AG09309 (cell line): ENCODE data around the gene ELF2.
"Not testable (repeated sequence)": the region's sequence is repeated elsewhere in the genome, so short reads cannot be mapped to it uniquely, and the experiment has no call there.

Experiments used
- DNase-seq: peaks from one replicate; pipeline ENCODE4 v3.0.0-alpha.2; 2010; ENCODE audit warnings: low read depth
- H3K4me3 ChIP-seq: 2 replicates; pipeline ENCODE4 v1.5.1; 2011; ENCODE audit warnings: mild to moderate bottlenecking, low read depth, low read length, moderate library complexity; ENCODE audit not compliant: control insufficient read depth
- TF ChIP-seq, protein P1 (sequence below): IDR thresholded peaks from 2 replicates; pipeline ENCODE4 v1.5.1; 2011; ENCODE audit warnings: mild to moderate bottlenecking, low read depth, low read length, inconsistent platforms; ENCODE audit not compliant: insufficient read depth, control insufficient read depth; ENCODE audit errors: missing control alignments

Gene ELF2

DNA sequence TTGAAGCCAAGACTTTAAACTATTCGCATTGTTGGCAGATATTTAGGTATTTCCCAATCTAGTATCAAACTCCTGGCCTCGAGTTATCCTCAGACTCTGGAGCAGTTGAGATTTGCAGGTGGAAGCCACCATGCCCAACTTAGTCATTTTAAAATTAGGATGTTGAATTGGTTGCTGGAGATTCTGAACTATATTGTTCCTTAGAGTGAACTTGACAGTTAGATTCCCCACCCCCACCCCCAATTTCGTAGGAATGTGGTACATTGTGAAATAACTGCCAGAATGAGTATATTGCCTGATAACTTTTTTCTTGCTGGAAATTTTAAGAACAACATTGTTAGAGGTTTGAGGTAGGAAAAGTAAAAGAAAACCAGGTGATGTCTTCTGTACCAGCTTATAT, 159.2 kb downstream of the ELF2 start:
- DNase-seq = no peak
- TF ChIP-seq, protein P1, sequence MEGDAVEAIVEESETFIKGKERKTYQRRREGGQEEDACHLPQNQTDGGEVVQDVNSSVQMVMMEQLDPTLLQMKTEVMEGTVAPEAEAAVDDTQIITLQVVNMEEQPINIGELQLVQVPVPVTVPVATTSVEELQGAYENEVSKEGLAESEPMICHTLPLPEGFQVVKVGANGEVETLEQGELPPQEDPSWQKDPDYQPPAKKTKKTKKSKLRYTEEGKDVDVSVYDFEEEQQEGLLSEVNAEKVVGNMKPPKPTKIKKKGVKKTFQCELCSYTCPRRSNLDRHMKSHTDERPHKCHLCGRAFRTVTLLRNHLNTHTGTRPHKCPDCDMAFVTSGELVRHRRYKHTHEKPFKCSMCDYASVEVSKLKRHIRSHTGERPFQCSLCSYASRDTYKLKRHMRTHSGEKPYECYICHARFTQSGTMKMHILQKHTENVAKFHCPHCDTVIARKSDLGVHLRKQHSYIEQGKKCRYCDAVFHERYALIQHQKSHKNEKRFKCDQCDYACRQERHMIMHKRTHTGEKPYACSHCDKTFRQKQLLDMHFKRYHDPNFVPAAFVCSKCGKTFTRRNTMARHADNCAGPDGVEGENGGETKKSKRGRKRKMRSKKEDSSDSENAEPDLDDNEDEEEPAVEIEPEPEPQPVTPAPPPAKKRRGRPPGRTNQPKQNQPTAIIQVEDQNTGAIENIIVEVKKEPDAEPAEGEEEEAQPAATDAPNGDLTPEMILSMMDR = no peak
- H3K4me3 ChIP-seq = no peak overlapping the region; the same call in 1 of the 2 replicates

DNA sequence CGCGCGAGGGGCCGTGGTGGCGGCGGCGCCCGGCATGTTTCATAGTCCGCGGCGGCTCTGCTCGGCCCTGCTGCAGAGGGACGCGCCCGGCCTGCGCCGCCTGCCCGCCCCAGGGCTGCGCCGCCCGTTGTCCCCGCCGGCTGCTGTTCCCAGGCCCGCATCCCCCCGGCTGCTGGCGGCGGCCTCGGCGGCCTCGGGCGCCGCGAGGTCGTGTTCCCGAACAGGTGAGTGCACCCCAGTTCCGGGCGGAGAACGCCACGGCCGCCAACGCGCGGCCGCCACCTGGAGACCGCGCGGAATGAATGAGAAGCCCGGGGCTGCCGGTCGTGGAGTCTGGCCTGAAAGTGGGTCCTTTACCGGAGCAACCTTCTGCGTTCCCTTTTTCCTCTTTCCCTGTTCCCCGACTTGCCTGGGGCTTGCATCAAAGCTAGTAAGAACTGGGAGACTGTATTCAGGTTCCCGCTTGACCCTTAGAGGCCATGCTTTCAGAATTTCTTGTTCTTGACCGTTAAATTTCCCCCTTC, 161.0 kb downstream of the ELF2 start:
- peak overlapping the region; percentile 48 for H3K4me3 ChIP-seq
- no peak for DNase-seq
- TF ChIP-seq, protein P1 = no peak

DNA sequence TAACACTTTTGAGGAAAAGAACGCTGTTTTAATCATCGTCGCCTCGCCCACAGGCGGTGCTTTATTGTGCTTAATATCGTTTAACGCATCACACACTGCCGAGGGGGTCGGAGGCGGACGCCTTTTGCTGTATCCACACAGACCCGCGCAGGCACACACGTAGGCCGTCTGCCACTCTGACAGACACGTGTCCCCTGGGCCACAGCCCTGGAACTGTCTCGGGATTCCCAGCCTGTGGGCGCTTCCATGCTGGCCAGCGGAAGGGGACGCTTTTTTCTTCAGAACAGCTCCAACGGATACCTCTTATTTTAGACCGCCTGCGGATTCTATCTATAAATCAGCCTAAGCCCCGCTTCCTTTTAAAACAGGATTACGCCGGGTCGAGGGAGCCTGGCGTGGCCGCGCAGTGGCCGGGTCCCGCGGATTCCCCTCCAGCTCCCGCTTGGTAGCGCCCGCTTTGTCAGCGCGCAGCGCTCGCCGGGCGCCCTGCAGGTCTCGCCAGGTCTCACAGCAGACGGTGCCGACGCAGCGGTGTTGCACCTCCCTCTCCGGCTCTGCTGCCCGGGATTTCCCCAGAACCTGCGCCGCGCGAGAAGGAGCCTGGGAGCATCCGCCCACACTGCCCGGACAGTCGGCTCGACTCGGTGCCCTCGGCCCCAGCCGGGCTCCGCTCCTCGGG, 161.6 kb downstream of the ELF2 start, which contains the start of gene NOCT:
NOCT (plus strand) TSS at position 513 of the 679 bp plus-strand sequence. CDS start 201 bp downstream, outside the sequence.
- peak; percentile 70 for DNase-seq
- peak within 1 kb of the TSS; percentile 48 for H3K4me3 ChIP-seq
- TF ChIP-seq, protein P1 = no peak

DNA sequence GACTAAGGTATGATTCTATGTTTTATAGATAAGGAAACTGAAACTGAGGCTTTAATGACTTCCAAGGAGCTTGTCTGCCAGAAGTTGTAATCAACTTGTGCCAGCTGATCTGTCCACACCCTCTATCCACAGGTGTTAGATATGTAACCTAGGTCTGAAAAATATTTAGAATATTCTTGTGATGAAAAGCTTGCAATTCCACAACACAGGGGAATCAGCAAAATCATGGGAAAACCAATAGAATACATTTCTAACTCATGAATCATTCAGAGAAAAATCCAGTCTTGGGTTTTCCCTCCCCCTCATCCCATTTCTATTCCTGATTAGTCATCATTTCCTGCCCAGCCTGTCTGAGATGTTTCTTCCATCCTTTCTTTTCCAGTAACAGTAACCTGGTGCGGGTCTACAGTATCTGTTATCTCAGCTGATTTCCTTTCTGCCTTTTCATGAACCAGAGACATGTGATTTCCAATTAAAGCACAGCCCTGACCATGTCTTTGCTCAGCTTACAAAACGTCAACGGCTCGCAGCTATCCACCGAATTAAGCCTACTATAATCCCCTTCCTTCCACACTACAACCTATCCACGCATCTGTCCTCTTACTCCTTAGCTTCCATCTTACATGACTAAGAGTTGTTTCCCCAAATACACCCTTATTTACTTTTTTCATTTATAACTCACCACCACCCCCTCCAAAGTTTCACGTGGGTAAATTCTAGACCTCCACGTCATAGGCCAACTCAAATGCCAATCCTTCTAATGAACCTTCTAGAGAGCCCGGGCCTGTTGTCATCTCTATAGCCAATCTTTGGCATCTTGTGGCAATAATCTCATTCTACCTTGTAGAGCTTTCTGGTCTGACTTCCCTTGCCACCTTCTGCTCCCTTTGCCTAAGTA, 162.4 kb downstream of the ELF2 start:
- TF ChIP-seq, protein P1 = no peak
- H3K4me3 ChIP-seq = peak overlapping the region; percentile 48
- DNase-seq = peak; percentile 82

DNA sequence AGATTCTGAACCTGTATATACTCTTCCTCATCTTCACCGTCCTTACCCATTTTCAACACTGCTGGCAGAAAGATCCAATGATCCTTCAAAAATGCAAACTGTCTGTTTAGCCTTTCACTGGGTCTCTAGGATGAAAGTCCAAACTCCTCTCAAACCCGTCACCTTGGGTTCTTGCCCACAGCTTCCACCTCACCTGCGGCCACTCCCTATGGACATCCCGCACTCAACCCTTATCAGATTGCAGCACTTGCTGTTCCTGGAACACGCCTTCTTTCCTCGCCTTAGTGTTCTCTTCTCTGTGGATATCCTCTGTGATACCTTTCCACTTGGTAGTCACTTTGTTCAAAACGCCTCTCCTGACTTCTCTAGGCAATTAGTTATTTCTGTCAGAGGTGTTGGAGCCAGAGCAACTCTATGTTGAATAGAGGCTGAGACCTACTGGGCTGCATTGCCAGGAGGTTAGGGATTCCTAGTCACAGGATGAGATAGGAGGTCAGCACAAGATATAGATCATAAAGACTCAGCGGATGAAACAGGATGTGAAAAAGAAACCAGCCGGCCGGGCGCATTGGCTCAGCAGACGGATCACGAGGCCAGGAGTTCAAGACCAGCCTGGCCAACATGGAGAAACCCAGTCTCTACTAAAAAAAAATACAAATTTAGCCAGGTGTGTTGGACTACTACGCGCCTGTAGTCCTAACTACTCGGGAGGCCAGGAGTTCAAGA, 165.6 kb downstream of the ELF2 start:
- TF ChIP-seq, protein P1 = no peak
- H3K4me3 ChIP-seq = no peak overlapping the region
- no peak for DNase-seq

DNA sequence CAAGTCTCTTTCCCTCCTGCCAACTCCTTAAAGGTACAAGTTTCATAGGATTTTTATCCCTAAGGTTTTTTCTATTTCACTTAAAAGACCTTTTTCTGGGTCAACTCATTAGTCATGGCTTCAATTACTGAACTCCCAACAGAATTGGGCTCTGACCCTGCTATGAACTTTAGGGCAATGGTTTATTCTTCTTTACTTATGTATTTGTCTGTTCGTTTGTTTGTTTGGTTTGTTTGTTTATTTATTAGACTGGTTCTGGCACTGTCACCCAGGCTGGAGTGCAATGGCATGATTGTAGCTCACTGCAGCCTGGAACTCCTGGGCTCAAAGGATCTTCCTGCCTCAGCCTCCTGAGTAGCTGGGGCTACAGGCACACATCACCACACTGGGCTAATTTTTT, 167.3 kb downstream of the ELF2 start:
- no peak for DNase-seq
- TF ChIP-seq, protein P1 = no peak
- H3K4me3 ChIP-seq = no peak overlapping the region

DNA sequence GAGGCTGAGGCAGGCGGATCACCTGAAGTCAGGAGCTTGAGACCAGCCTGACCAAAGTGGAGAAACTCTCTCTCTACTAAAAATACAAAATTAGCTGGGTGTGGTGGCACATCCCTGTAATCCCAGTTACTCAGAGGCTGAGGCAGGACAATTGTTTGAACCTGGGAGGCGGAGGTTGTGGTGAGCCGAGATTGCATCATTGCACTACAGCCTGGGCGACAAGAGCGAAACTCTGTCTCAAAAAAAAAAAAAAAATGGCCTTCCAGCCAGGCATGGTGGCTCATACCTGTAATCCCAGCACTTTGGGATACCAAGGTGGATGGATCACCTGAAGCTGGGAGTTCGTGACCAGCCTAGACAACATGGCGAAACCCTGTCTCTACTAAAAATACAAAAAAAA, 168.7 kb downstream of the ELF2 start:
- H3K4me3 ChIP-seq, DNase-seq: not testable (repeated sequence)
